Neutrophil (primary cell): ENCODE data around the gene TNFRSF19.

Experiments
- H3K27ac ChIP-seq: fragments of 200-600 bp; sonication (generic); 2 replicates; pipeline ENCODE4 v1.5.1; 2016; ENCODE audit warnings: mild to moderate bottlenecking, moderate library complexity
- H3K27me3 ChIP-seq: fragments of 200-600 bp; sonication (generic); 2 replicates; pipeline ENCODE4 v1.6.0; 2016; ENCODE audit warnings: mild to moderate bottlenecking
- H3K36me3 ChIP-seq: fragments of 200-600 bp; sonication (generic); 2 replicates; pipeline ENCODE4 v1.5.1; 2017
- H3K4me1 ChIP-seq, 2 experiments: fragments of 200-600 bp in 1 of 2; sonication (generic) in 1 of 2; 1 replicate in 1 of 2; 2 replicates in 1 of 2; pipeline versions ENCODE4 v1.5.1 to v1.6.1; 2013 to 2016; ENCODE audit warnings: low read depth in 1 of 2, low read length in 1 of 2, mild to moderate bottlenecking in 1 of 2, moderate library complexity in 1 of 2; ENCODE audit not compliant: control insufficient read depth in 1 of 2, insufficient read depth in 1 of 2
- H3K4me3 ChIP-seq, 2 experiments: fragments of 200-600 bp in 1 of 2; sonication (generic) in 1 of 2; 1 replicate in 1 of 2; 2 replicates in 1 of 2; pipeline ENCODE4 v1.5.1; 2013 to 2016; ENCODE audit warnings: low read depth in 1 of 2, low read length in 1 of 2, mild to moderate bottlenecking in 1 of 2, moderate library complexity in 1 of 2
- H3K9me3 ChIP-seq: fragments of 200-600 bp; sonication (generic); 2 replicates; pipeline ENCODE4 v1.5.1; 2016
- CTCF ChIP-seq: fragments of 200-600 bp; sonication (generic); IDR thresholded peaks from 2 replicates; pipeline ENCODE4 v1.5.1; 2016; ENCODE audit warnings: antibody characterized with exemption

Gene TNFRSF19

GRCh38 chr13:23598369-23598768, 28.2 kb downstream of the TNFRSF19 start:
- Histone ChIP-seq H3K27me3 (no peaks in the 10 kb centered on the region), H3K36me3 (no peaks in the 10 kb centered on the region), H3K4me1 (no peaks in the 10 kb centered on the region), H3K27ac (no peak overlapping the region), H3K9me3 (no peaks in the 10 kb centered on the region), H3K4me3 (no peak overlapping the region)
- no peak for TF ChIP-seq CTCF

GRCh38 chr13:23599083-23599925, 29.1 kb downstream of the TNFRSF19 start:
- H3K27me3 ChIP-seq: no peaks in the 10 kb centered on the region
- TF ChIP-seq CTCF: no peak
- no peak overlapping the region for H3K4me3 ChIP-seq
- H3K27ac ChIP-seq: no peak overlapping the region
- H3K4me1 ChIP-seq: no peaks in the 10 kb centered on the region
- H3K36me3 ChIP-seq: no peaks in the 10 kb centered on the region
- H3K9me3 ChIP-seq: no peaks in the 10 kb centered on the region

- Histone ChIP-seq H3K4me1 (no peaks in the 10 kb centered on the region), H3K27ac (no peak overlapping the region), H3K9me3 (no peaks in the 10 kb centered on the region), H3K4me3 (no peak overlapping the region), H3K27me3 (no peaks in the 10 kb centered on the region), H3K36me3 (no peaks in the 10 kb centered on the region)
- no peak for TF ChIP-seq CTCF
Measured at GRCh38 chr13:23600100-23600499, 29.9 kb downstream of the TNFRSF19 start.

- Histone ChIP-seq H3K4me1 (no peaks in the 10 kb centered on the region), H3K9me3 (no peaks in the 10 kb centered on the region), H3K36me3 (no peaks in the 10 kb centered on the region), H3K27ac (no peak overlapping the region), H3K27me3 (no peaks in the 10 kb centered on the region), H3K4me3 (no peak overlapping the region)
- TF ChIP-seq CTCF: no peak
Measured at GRCh38 chr13:23600534-23600933, 30.3 kb downstream of the TNFRSF19 start.

- TF ChIP-seq CTCF: no peak
- H3K9me3 ChIP-seq: no peaks in the 10 kb centered on the region
Measured at GRCh38 chr13:23605831-23606230, 35.6 kb downstream of the TNFRSF19 start.

More at GRCh38 chr13:23605831-23606230, 35.6 kb downstream of the TNFRSF19 start:
- H3K36me3 ChIP-seq: no peaks in the 10 kb centered on the region
- H3K4me1 ChIP-seq: peaks cover 13 to 22% of the 10 kb centered on the region in 2 experiments
- no peak overlapping the region for H3K27ac ChIP-seq
- no peaks in the 10 kb centered on the region for H3K27me3 ChIP-seq
- H3K4me3 ChIP-seq: no peak overlapping the region
